Gastrocnemius medialis (tissue), 4 donors: ENCODE results near the gene TBCD.

ENCODE experiments used
- CTCF ChIP-seq, 5 experiments: fragments of 450-650 bp in 3 of 5; fragments of 200-600 bp in 2 of 5; sonication (generic) in 2 of 5; IDR thresholded peaks in 4 of 5; conservative IDR thresholded peaks in 1 of 5; 1 replicate in 4 of 5; 2 replicates in 1 of 5; pipeline ENCODE4 v1.5.1; 2016 to 2019; ENCODE audit warnings: antibody characterized with exemption in 5 of 5, mild to moderate bottlenecking in 3 of 5, moderate library complexity in 3 of 5
- POLR2A ChIP-seq, 2 donors: fragments of 450-650 bp; IDR thresholded peaks; one replicate each; pipeline ENCODE4 v1.6.1; 2017; ENCODE audit warnings: antibody characterized with exemption in 2 of 2, mild to moderate bottlenecking in 2 of 2, moderate library complexity in 2 of 2

- no peak for TF ChIP-seq POLR2A (IDR thresholded peaks at IDR 0.05)
- no peak for TF ChIP-seq CTCF (IDR thresholded peaks at IDR 0.05 in 4 of 5, conservative IDR thresholded peaks at IDR 0.05 in 1 of 5)
Measured at GRCh38 chr17:82846061-82846691, 94.3 kb downstream of the TBCD start.
